AG10803 (cell line): ENCODE data around the gene HSPA4.
"Not testable (repeated sequence)": the region's sequence is repeated elsewhere in the genome, so short reads cannot be mapped to it uniquely, and the experiment has no call there.

Source experiments
- DNase-seq: peaks from one replicate; pipeline ENCODE4 v3.0.0; 2010; ENCODE audit warnings: low read depth
- H3K4me3 ChIP-seq: 2 replicates; pipeline ENCODE4 v1.5.1; 2011; ENCODE audit warnings: mild to moderate bottlenecking, low read length, control low read depth
- CTCF ChIP-seq: conservative IDR thresholded peaks from 2 replicates; pipeline ENCODE4 v1.5.1; 2011; ENCODE audit warnings: mild to moderate bottlenecking, low read length, control low read depth, inconsistent platforms

The HSPA4 gene

GRCh38 chr5:133124891-133125290 is 73.1 kb downstream of the HSPA4 start:
- no peak for TF ChIP-seq CTCF
- no peak overlapping the region for H3K4me3 ChIP-seq
- no peak for DNase-seq

GRCh38 chr5:133128066-133128465 is 76.3 kb downstream of the HSPA4 start:
- DNase-seq: no peak

GRCh38 chr5:133129289-133129688 is 77.5 kb downstream of the HSPA4 start:
- H3K4me3 ChIP-seq: no peak overlapping the region
- no peak for DNase-seq
- no peak for TF ChIP-seq CTCF

More at GRCh38 chr5:133128066-133128465, 76.3 kb downstream of the HSPA4 start:
- no peak for TF ChIP-seq CTCF
- no peak overlapping the region for H3K4me3 ChIP-seq

- TF ChIP-seq CTCF: no peak
- no peak overlapping the region for H3K4me3 ChIP-seq
- DNase-seq: no peak
Measured at GRCh38 chr5:133129950-133130349, 78.1 kb downstream of the HSPA4 start.

GRCh38 chr5:133130387-133131118 is 78.7 kb downstream of the HSPA4 start:
- no peak for TF ChIP-seq CTCF
- H3K4me3 ChIP-seq: no peak overlapping the region
- no peak for DNase-seq

GRCh38 chr5:133132717-133133116 is 80.9 kb downstream of the HSPA4 start:
- H3K4me3 ChIP-seq: no peak overlapping the region
- no peak for TF ChIP-seq CTCF
- no peak for DNase-seq

- DNase-seq: not testable (repeated sequence)
Measured at GRCh38 chr5:133133241-133133640, 81.4 kb downstream of the HSPA4 start.

GRCh38 chr5:133136890-133137289 is 85.1 kb downstream of the HSPA4 start:
- not testable (repeated sequence) for DNase-seq, H3K4me3 ChIP-seq

More at GRCh38 chr5:133133241-133133640, 81.4 kb downstream of the HSPA4 start:
- not testable (repeated sequence) for H3K4me3 ChIP-seq
